ENCODE measurements around the gene RAP2B. TPM values are rescaled to one million over a fixed set of nuclear protein-coding genes. Genes with fewer than 3 reads are reported as not detected.

The RAP2B gene
- total and polyA plus RNA-seq, 2 donors (not counting 1 experiment from before 2014, with no cell fraction given): 2.8 to 16.9 TPM

DNA sequence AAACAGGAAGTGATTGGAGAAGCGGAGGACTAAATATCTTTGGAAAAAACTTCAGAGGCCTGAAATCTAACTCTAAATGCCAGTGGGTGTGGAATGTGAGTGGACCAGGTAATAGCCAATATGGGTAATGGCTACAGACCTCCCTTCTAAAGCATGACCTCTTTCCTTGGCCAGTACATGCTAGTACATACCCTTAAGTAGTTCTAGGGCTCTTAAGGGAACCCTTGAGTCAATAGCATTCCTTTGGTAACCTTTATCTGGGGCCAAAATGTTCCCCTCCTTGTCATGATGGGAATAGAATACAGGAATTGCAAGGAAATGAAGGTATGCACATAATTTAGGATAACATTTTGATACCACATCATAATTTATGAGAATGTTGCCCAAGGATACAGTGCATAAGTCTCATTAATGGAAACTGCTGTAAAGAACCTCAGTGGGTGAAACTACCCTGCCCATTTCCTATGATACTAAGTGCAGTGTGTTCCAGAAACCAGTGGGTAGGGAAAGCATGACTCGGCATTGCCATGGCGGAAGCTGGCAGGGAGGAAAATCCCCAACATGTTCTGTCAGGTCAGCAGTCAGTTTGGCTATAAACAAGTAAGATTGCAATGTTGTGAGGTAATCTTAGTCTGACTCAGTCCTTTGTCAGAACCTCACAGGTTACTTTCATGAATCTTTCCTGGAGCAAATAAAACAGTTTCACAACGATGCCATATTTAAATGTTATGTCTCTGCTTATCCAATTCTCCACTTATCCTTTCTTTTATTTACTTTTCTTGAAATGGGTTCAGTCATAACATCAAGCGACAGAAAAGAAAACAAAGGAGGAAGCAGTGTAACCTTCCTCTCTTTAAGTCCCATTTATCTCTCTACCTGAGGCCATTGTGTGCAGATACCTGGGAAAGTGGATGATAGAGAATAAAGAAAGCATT, 23.5 kb upstream of the RAP2B start:
- ATAC-seq (ENCODE audit: low read depth) (no peak), DNase-seq (no peak)
- Histone ChIP-seq H3K27me3 (replicated peaks in 1 of 4; ENCODE audit: control extremely low read depth in 1 of 4, control insufficient read depth in 3 of 4, insufficient read depth in 4 of 4, low read length in 3 of 4) (no peaks in the 10 kb centered on the region), H4K20me1 (ENCODE audit: control insufficient read depth, insufficient read depth, low read length, poor library complexity, severe bottlenecking) (no peaks in the 10 kb centered on the region), H3K4me3 (ENCODE audit: control extremely low read depth in 1 of 5, extremely low read depth in 1 of 5, insufficient read depth in 1 of 5, low read depth in 2 of 5, low read length in 4 of 5) (no peak overlapping the region), H3K27ac (ENCODE audit: low read length in 2 of 2) (no peak overlapping the region), H3K9ac (ENCODE audit: low read length) (no peak overlapping the region), H3K4me2 (replicated peaks; ENCODE audit: low read depth, low read length, poor library complexity, severe bottlenecking) (no peak overlapping the region), H3K9me3 (ENCODE audit: control extremely low read depth in 1 of 3, control insufficient read depth in 2 of 3, insufficient read depth in 1 of 3, low read length in 2 of 3) (no peaks in the 10 kb centered on the region), H3K36me3 (replicated peaks in 1 of 2; ENCODE audit: control extremely low read depth in 1 of 2, control insufficient read depth in 1 of 2, extremely low read depth in 1 of 2, insufficient read depth in 2 of 2, low read length in 1 of 2) (no peaks in the 10 kb centered on the region), H3K79me2 (ENCODE audit: control insufficient read depth, insufficient read depth, low read length) (no peaks in the 10 kb centered on the region), H3K4me1 (ENCODE audit: control insufficient read depth in 2 of 2, insufficient read depth in 2 of 2, low read length in 2 of 2) (no peaks in the 10 kb centered on the region), H2AFZ (ENCODE audit: insufficient read depth, low read depth, low read length, poor library complexity, severe bottlenecking) (no peak overlapping the region)
- POLR2A ChIA-PET: no interaction called here
- CTCF ChIA-PET: no interaction called here
- Mint-ChIP-seq H3K27ac (no peak overlapping the region), H3K4me1 (peaks cover 4% of the 10 kb centered on the region), H3K4me3 (no peak overlapping the region), H3K27me3 (peaks cover 11% of the 10 kb centered on the region), H3K9me3 (ENCODE audit: insufficient read depth) (no peaks in the 10 kb centered on the region)
- intact Hi-C loops (cut with micrococcal nuclease): no loop called here
- 40% methylated on average over 1 of the region's 5 CpGs for WGBS (ENCODE audit: insufficient coverage)
- TF ChIP-seq, protein P1, sequence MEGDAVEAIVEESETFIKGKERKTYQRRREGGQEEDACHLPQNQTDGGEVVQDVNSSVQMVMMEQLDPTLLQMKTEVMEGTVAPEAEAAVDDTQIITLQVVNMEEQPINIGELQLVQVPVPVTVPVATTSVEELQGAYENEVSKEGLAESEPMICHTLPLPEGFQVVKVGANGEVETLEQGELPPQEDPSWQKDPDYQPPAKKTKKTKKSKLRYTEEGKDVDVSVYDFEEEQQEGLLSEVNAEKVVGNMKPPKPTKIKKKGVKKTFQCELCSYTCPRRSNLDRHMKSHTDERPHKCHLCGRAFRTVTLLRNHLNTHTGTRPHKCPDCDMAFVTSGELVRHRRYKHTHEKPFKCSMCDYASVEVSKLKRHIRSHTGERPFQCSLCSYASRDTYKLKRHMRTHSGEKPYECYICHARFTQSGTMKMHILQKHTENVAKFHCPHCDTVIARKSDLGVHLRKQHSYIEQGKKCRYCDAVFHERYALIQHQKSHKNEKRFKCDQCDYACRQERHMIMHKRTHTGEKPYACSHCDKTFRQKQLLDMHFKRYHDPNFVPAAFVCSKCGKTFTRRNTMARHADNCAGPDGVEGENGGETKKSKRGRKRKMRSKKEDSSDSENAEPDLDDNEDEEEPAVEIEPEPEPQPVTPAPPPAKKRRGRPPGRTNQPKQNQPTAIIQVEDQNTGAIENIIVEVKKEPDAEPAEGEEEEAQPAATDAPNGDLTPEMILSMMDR (IDR thresholded peaks at IDR 0.05): no peak
- no peak for TF ChIP-seq EZH2 (IDR thresholded peaks at IDR 0.05; ENCODE audit: borderline replicate concordance, insufficient read depth, low read depth, low read length, poor library complexity, severe bottlenecking)

DNA sequence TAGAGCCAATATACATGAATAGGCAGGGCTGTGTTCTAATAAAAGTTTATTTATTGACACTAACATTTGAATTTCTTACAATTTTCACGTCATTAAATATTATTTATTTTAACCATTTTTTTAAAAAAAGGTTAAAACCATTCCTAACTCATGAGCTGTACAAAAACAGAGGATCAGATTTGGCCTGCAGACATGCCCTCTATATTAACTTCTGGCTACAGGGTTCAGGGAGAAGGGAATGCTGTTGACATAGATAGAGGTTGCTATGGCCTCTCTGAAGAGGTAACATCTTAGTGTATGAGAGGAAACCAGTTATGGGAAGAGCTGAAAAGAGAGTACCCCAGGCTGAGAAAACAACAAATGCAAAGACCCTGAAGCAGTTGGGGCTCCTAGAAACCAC, 19.1 kb upstream of the RAP2B start:
- DNase-seq (no peak), ATAC-seq (ENCODE audit: low read depth) (no peak)
- no peak overlapping the region for H3K4me2 ChIP-seq (replicated peaks; ENCODE audit: low read depth, low read length, poor library complexity, severe bottlenecking)
- intact Hi-C loops (cut with micrococcal nuclease): no loop called here
- H3K27me3 Mint-ChIP-seq: peaks cover 11% of the 10 kb centered on the region
- no peak overlapping the region for H3K9ac ChIP-seq (ENCODE audit: low read length)
- no CpG with 5 or more reads among the region's 1 CpG for WGBS (ENCODE audit: insufficient coverage)
- no peak for TF ChIP-seq EZH2 (IDR thresholded peaks at IDR 0.05; ENCODE audit: borderline replicate concordance, insufficient read depth, low read depth, low read length, poor library complexity, severe bottlenecking)
- TF ChIP-seq, protein P1 (IDR thresholded peaks at IDR 0.05): no peak
- no peaks in the 10 kb centered on the region for H3K4me1 Mint-ChIP-seq
- H3K27ac Mint-ChIP-seq: no peak overlapping the region
- H3K4me3 Mint-ChIP-seq: no peak overlapping the region
- H4K20me1 ChIP-seq (ENCODE audit: control insufficient read depth, insufficient read depth, low read length, poor library complexity, severe bottlenecking): no peaks in the 10 kb centered on the region
- ChIA-PET CTCF (no interaction called here), POLR2A (no interaction called here)
- H3K4me1 ChIP-seq (ENCODE audit: control insufficient read depth in 2 of 2, insufficient read depth in 2 of 2, low read length in 2 of 2): no peaks in the 10 kb centered on the region
- no peak overlapping the region for H3K4me3 ChIP-seq (ENCODE audit: control extremely low read depth in 1 of 5, extremely low read depth in 1 of 5, insufficient read depth in 1 of 5, low read depth in 2 of 5, low read length in 4 of 5)
- H3K36me3 ChIP-seq (replicated peaks in 1 of 2; ENCODE audit: control extremely low read depth in 1 of 2, control insufficient read depth in 1 of 2, extremely low read depth in 1 of 2, insufficient read depth in 2 of 2, low read length in 1 of 2): no peaks in the 10 kb centered on the region
- H2AFZ ChIP-seq (ENCODE audit: insufficient read depth, low read depth, low read length, poor library complexity, severe bottlenecking): no peak overlapping the region
- H3K27me3 ChIP-seq (replicated peaks in 1 of 4; ENCODE audit: control extremely low read depth in 1 of 4, control insufficient read depth in 3 of 4, insufficient read depth in 4 of 4, low read length in 3 of 4): no peaks in the 10 kb centered on the region
- no peak overlapping the region for H3K27ac ChIP-seq (ENCODE audit: low read length in 2 of 2)
- H3K9me3 Mint-ChIP-seq (ENCODE audit: insufficient read depth): no peaks in the 10 kb centered on the region
- no peaks in the 10 kb centered on the region for H3K9me3 ChIP-seq (ENCODE audit: control extremely low read depth in 1 of 3, control insufficient read depth in 2 of 3, insufficient read depth in 1 of 3, low read length in 2 of 3)
- no peaks in the 10 kb centered on the region for H3K79me2 ChIP-seq (ENCODE audit: control insufficient read depth, insufficient read depth, low read length)

All from B cell (primary cell).